ENCODE data around the gene TTLL11. TPM values are rescaled to one million over a fixed set of nuclear protein-coding genes. Genes with fewer than 3 reads are reported as not detected.

TTLL11 gene
- total RNA-seq, 1 experiment from 2014 or later: 2.3 TPM

DNA sequence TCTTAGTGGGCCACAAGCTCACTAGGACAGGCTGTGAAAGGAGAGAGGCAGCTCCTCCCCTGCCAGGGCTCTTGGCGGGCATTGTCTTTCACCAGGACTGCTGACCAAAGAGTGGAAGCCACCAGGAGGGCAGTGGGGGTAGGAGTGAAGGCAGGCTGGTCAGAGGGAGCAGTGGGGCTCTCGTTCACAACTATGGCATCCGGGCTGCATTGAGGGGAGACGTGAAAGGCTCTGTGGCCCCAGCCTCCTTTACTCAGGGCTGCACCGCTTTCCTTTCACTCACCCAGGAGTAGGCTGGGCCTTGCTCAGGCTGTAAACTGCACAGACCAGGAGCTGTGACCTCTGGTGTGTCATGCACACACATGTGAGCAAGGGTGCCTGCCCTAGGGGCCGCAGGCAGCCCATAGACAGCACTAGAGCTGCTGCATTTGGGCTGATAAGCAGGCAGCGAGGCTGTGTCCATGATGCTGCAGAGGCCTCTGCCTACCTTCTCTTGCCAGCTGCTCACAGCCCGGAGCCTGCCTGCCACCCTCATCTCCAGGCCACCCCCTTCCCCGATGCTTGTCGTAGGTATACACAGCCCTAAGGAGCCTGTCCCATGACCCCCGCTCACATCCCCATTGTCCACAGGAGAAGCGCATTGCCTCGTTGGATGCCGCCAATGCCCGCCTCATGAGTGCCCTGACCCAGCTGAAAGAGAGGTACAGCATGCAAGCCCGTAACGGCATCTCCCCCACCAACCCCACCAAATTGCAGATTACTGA is 311.2 kb downstream of the TTLL11 start:
- POLR2A ChIA-PET (ENCODE audit: unreplicated experiment): no interaction called here
- H3K4me2 ChIP-seq: no peak overlapping the region
- no peak overlapping the region for H3K27ac ChIP-seq
- no peak for DNase-seq
- no peak overlapping the region for H3K4me3 ChIP-seq
- no peak for TF ChIP-seq EZH2 (IDR thresholded peaks at IDR 0.05; ENCODE audit: low read depth)
- no peaks in the 10 kb centered on the region for H3K79me2 ChIP-seq (ENCODE audit: low read depth)
- no peaks in the 10 kb centered on the region for H3K4me1 ChIP-seq (replicated peaks; ENCODE audit: insufficient read depth)
- no peaks in the 10 kb centered on the region for H3K9me2 ChIP-seq (ENCODE audit: insufficient read depth)
- H3K27me3 ChIP-seq (ENCODE audit: insufficient read depth, low read depth): no peaks in the 10 kb centered on the region
- H4K20me1 ChIP-seq (ENCODE audit: insufficient read depth): no peaks in the 10 kb centered on the region
- no peaks in the 10 kb centered on the region for H3F3A ChIP-seq (ENCODE audit: insufficient read depth, low read depth)
- intact Hi-C loops (cut with micrococcal nuclease; ENCODE audit: unreplicated experiment): loop anchor here (10.0 kb wide), 1 partner anchor 63 kb away; no protein-coding TSS in a partner anchor
- 0 out of 2 replicates have a peak, but pooled peaks cover 4% of the 10 kb centered on the region for H3K9me3 ChIP-seq (ENCODE audit: insufficient read depth, low read depth)
- no peak overlapping the region for H2AFZ ChIP-seq
- H3K36me3 ChIP-seq (ENCODE audit: low read depth): peaks cover 11% of the 10 kb centered on the region; the same call in 1 of the 2 replicates
- no TSS peak for BruUV-seq (replicated peaks)
- CTCF ChIA-PET: no interaction called here

DNA sequence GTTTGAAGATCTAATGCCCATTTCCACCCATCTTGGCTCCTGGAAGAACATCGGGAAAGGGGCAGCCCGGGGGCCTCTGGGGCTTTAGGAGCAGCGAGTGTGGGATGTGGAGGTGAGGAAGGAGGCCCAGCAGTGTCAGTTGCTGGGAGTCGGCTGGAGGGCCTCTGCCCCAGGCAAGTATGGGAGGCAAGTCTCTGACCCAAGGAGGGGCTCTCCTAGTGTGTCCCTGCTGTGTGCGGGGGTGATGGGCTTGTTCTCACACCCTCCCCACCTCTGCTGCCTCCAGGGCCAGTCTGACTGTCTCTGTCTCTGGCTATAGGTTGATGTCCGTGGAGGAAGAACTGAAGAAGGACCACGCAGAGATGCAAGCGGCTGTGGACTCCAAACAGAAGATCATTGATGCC is 312.0 kb downstream of the TTLL11 start:
- ChIA-PET CTCF (no interaction called here), POLR2A (ENCODE audit: unreplicated experiment) (no interaction called here)
- no peak overlapping the region for H2AFZ ChIP-seq
- no peaks in the 10 kb centered on the region for H3K79me2 ChIP-seq (ENCODE audit: low read depth)
- intact Hi-C loops (cut with micrococcal nuclease; ENCODE audit: unreplicated experiment): loop anchor here (10.0 kb wide), 1 partner anchor 64 kb away; no protein-coding TSS in a partner anchor
- no peak for TF ChIP-seq EZH2 (IDR thresholded peaks at IDR 0.05; ENCODE audit: low read depth)
- TF ChIP-seq, protein P1, sequence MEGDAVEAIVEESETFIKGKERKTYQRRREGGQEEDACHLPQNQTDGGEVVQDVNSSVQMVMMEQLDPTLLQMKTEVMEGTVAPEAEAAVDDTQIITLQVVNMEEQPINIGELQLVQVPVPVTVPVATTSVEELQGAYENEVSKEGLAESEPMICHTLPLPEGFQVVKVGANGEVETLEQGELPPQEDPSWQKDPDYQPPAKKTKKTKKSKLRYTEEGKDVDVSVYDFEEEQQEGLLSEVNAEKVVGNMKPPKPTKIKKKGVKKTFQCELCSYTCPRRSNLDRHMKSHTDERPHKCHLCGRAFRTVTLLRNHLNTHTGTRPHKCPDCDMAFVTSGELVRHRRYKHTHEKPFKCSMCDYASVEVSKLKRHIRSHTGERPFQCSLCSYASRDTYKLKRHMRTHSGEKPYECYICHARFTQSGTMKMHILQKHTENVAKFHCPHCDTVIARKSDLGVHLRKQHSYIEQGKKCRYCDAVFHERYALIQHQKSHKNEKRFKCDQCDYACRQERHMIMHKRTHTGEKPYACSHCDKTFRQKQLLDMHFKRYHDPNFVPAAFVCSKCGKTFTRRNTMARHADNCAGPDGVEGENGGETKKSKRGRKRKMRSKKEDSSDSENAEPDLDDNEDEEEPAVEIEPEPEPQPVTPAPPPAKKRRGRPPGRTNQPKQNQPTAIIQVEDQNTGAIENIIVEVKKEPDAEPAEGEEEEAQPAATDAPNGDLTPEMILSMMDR (conservative IDR thresholded peaks at IDR 0.05): no peak
- 0 out of 2 replicates have a peak, but pooled peaks cover 4% of the 10 kb centered on the region for H3K9me3 ChIP-seq (ENCODE audit: insufficient read depth, low read depth)
- no TSS peak for BruUV-seq (replicated peaks)
- H4K20me1 ChIP-seq (ENCODE audit: insufficient read depth): no peaks in the 10 kb centered on the region
- H3K4me3 ChIP-seq: no peak overlapping the region
- H3K27ac ChIP-seq: no peak overlapping the region
- H3K27me3 ChIP-seq (ENCODE audit: insufficient read depth, low read depth): no peaks in the 10 kb centered on the region
- peaks cover 11% of the 10 kb centered on the region; the same call in 1 of the 2 replicates for H3K36me3 ChIP-seq (ENCODE audit: low read depth)
- no peak overlapping the region for H3K4me2 ChIP-seq
- H3K9me2 ChIP-seq (ENCODE audit: insufficient read depth): no peaks in the 10 kb centered on the region
- H3K4me1 ChIP-seq (replicated peaks; ENCODE audit: insufficient read depth): no peaks in the 10 kb centered on the region
- H3F3A ChIP-seq (ENCODE audit: insufficient read depth, low read depth): no peaks in the 10 kb centered on the region
- no peak for DNase-seq

DNA sequence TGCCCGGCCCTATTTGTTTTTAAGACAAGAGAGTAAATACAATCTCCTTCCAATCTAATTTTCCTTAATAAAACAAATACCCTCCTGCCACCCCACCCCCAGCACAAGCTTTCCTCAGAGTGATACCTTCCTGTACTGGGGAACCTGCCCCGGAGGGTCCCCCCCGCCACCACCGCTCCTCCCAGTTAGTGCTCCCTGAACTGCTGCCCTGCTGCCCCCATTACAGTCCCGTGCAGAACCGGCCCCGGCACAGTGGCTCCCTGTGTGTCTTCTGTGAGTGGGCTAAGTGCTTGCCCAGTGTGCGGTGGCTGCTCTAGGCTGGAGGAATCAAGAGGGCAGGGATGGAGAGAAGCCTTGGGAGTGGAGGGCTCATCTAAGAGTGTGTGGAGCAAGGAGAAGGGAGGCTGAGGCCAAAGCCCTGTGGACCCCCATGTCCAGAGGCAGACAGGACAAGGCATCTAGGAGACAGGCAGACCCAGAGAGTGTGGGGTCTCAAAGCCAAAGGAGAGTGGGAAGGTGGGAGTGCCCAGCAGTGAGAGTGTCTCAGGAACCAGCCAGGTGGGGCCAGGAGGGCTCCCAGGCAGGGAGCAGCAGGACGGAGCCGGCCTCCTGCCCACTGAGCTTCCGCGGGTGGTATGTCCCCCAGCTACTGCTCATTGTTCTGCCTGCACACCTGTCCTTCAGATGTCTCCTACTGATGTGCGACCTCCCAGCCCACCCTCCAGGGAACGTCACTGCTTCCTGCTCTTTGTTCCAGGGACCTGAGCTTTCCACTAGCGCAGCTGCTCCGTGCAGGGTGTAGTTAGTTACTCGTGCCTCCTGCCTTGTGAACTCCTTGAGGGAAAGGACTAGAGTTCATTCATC is 312.7 kb downstream of the TTLL11 start:
- H3K4me1 ChIP-seq (replicated peaks; ENCODE audit: insufficient read depth): no peaks in the 10 kb centered on the region
- H3K4me2 ChIP-seq: no peak overlapping the region
- no peak overlapping the region for H2AFZ ChIP-seq
- ChIA-PET POLR2A (ENCODE audit: unreplicated experiment) (no interaction called here), CTCF (no interaction called here)
- intact Hi-C loops (cut with micrococcal nuclease; ENCODE audit: unreplicated experiment): loop anchor here (10.0 kb wide), 1 partner anchor 64 kb away; no protein-coding TSS in a partner anchor
- H3K27ac ChIP-seq: no peak overlapping the region
- no TSS peak for BruUV-seq (replicated peaks)
- H3F3A ChIP-seq (ENCODE audit: insufficient read depth, low read depth): no peaks in the 10 kb centered on the region
- H3K36me3 ChIP-seq (ENCODE audit: low read depth): peaks cover 11% of the 10 kb centered on the region; the same call in 1 of the 2 replicates
- H3K4me3 ChIP-seq: no peak overlapping the region
- TF ChIP-seq, protein P1 (conservative IDR thresholded peaks at IDR 0.05): no peak
- TF ChIP-seq EZH2 (IDR thresholded peaks at IDR 0.05; ENCODE audit: low read depth): no peak
- H3K9me2 ChIP-seq (ENCODE audit: insufficient read depth): no peaks in the 10 kb centered on the region
- no peak for DNase-seq
- H3K9me3 ChIP-seq (ENCODE audit: insufficient read depth, low read depth): 0 out of 2 replicates have a peak, but pooled peaks cover 4% of the 10 kb centered on the region
- H3K79me2 ChIP-seq (ENCODE audit: low read depth): no peaks in the 10 kb centered on the region
- no peaks in the 10 kb centered on the region for H3K27me3 ChIP-seq (ENCODE audit: insufficient read depth, low read depth)
- H4K20me1 ChIP-seq (ENCODE audit: insufficient read depth): no peaks in the 10 kb centered on the region

All from PC-9 (cell line).